Adrenal gland (tissue), 5 donors: ENCODE measurements around the gene EXOC6B.

ENCODE experiments used
- POLR2A ChIP-seq, 2 donors: fragments of 450-650 bp; IDR thresholded peaks; one replicate each; pipeline ENCODE4 v1.6.1; 2017; ENCODE audit warnings: antibody characterized with exemption in 2 of 2, mild to moderate bottlenecking in 2 of 2, moderate library complexity in 1 of 2
- TF ChIP-seq, protein P1 (sequence below), 6 experiments: fragments of 450-650 bp in 4 of 6; fragments of 200-600 bp in 2 of 6; sonication (generic) in 1 of 6; IDR thresholded peaks; 1 replicate in 5 of 6; 2 replicates in 1 of 6; pipeline versions ENCODE4 v1.5.1 to v1.8.0; 2016 to 2021; ENCODE audit warnings: antibody characterized with exemption in 6 of 6, mild to moderate bottlenecking in 2 of 6, moderate library complexity in 1 of 6
- donor health status: DM: no; HTN: no; CAD: no.

GRCh38 chr2:72843301-72843700 is 17.5 kb upstream of the EXOC6B start:
- TF ChIP-seq POLR2A (IDR thresholded peaks at IDR 0.05), result no peak
- TF ChIP-seq, protein P1, sequence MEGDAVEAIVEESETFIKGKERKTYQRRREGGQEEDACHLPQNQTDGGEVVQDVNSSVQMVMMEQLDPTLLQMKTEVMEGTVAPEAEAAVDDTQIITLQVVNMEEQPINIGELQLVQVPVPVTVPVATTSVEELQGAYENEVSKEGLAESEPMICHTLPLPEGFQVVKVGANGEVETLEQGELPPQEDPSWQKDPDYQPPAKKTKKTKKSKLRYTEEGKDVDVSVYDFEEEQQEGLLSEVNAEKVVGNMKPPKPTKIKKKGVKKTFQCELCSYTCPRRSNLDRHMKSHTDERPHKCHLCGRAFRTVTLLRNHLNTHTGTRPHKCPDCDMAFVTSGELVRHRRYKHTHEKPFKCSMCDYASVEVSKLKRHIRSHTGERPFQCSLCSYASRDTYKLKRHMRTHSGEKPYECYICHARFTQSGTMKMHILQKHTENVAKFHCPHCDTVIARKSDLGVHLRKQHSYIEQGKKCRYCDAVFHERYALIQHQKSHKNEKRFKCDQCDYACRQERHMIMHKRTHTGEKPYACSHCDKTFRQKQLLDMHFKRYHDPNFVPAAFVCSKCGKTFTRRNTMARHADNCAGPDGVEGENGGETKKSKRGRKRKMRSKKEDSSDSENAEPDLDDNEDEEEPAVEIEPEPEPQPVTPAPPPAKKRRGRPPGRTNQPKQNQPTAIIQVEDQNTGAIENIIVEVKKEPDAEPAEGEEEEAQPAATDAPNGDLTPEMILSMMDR (IDR thresholded peaks at IDR 0.05), result no peak
